Measurements from ENCODE around the gene ZDHHC16.
"Not testable (repeated sequence)": the region's sequence is repeated elsewhere in the genome, so short reads cannot be mapped to it uniquely, and the experiment has no call there.

The ZDHHC16 gene

GRCh38 chr10:97435211-97435610 lies 10.8 kb upstream of the ZDHHC16 start:
- DNase-seq = no peak

GRCh38 chr10:97442277-97442676 lies 3.7 kb upstream of the ZDHHC16 start:
- DNase-seq = no peak

GRCh38 chr10:97444212-97444611 lies 1.8 kb upstream of the ZDHHC16 start:
- DNase-seq = no peak

- no peak for DNase-seq
Observed at GRCh38 chr10:97445357-97445721, 636 bp upstream of the ZDHHC16 start.

- no peak for DNase-seq
Observed at GRCh38 chr10:97450828-97451227, 4.9 kb downstream of the ZDHHC16 start.

- no peak for DNase-seq
Observed at GRCh38 chr10:97451605-97452004, 5.6 kb downstream of the ZDHHC16 start.

- DNase-seq = no peak
Observed at GRCh38 chr10:97452352-97452751, 6.4 kb downstream of the ZDHHC16 start.

- no peak for DNase-seq
Observed at GRCh38 chr10:97454330-97455036, 8.5 kb downstream of the ZDHHC16 start.

- DNase-seq = no peak
Observed at GRCh38 chr10:97456034-97456685, 10.2 kb downstream of the ZDHHC16 start.

GRCh38 chr10:97456686-97457065 lies 10.7 kb downstream of the ZDHHC16 start:
- no peak for DNase-seq

- no peak for DNase-seq
Observed at GRCh38 chr10:97459111-97459510, 13.1 kb downstream of the ZDHHC16 start.

GRCh38 chr10:97459933-97460332 lies 14.0 kb downstream of the ZDHHC16 start:
- no peak for DNase-seq

GRCh38 chr10:97462309-97462708 lies 16.3 kb downstream of the ZDHHC16 start:
- no peak for DNase-seq

GRCh38 chr10:97463363-97464132 lies 17.6 kb downstream of the ZDHHC16 start:
- DNase-seq = peak; percentile 54

GRCh38 chr10:97464226-97464625 lies 18.3 kb downstream of the ZDHHC16 start:
- no peak for DNase-seq

- DNase-seq = no peak
Observed at GRCh38 chr10:97465982-97466381, 20.0 kb downstream of the ZDHHC16 start.

- DNase-seq = no peak
Observed at GRCh38 chr10:97466755-97467154, 20.8 kb downstream of the ZDHHC16 start.

GRCh38 chr10:97468162-97468561 lies 22.2 kb downstream of the ZDHHC16 start:
- no peak for DNase-seq

- DNase-seq = not testable (repeated sequence)
Observed at GRCh38 chr10:97468781-97469180, 22.8 kb downstream of the ZDHHC16 start.

- no peak for DNase-seq
Observed at GRCh38 chr10:97474918-97475317, 28.9 kb downstream of the ZDHHC16 start.

GRCh38 chr10:97475936-97476594 lies 30.1 kb downstream of the ZDHHC16 start:
- DNase-seq = no peak

GRCh38 chr10:97479410-97479809 lies 33.4 kb downstream of the ZDHHC16 start:
- DNase-seq = not testable (repeated sequence)

- DNase-seq = no peak
Observed at GRCh38 chr10:97479939-97480338, 34.0 kb downstream of the ZDHHC16 start.

Measured in NCI-H1436 (cell line).